HEK293 (cell line): ENCODE measurements around the gene NUBP1.

Experiments used
- CTCF ChIA-PET: fragments of 350-600 bp; formaldehyde crosslinking; extraction: SDS; loops from one replicate; lab custom pipeline; 2021; ENCODE audit warnings: antibody characterized with exemption; lab: Yijun Ruan, JAX
- POLR2A ChIA-PET: fragments of 300-600 bp; formaldehyde crosslinking; extraction: SDS; loops from one replicate; lab custom pipeline; 2020; ENCODE audit warnings: antibody characterized with exemption, inconsistent platforms; lab: Yijun Ruan, JAX
- H3K27ac ChIP-seq: fragments of 200-500 bp; sonication (Bioruptor generic); 2 replicates; pipeline ENCODE4 v1.5.1; 2014; ENCODE audit warnings: low read depth, low read length, control low read depth, inconsistent platforms; ENCODE audit errors: extremely low read depth
- H3K36me3 ChIP-seq, 2 experiments: fragments of 200-500 bp in 1 of 2; sonication (Bioruptor generic) in 1 of 2; 1 replicate in 1 of 2; 2 replicates in 1 of 2; pipeline ENCODE4 v1.5.1; 2014 to 2017; ENCODE audit warnings: inconsistent platforms in 2 of 2, low read length in 2 of 2; ENCODE audit not compliant: control insufficient read depth in 2 of 2, insufficient read depth in 1 of 2
- H3K4me1 ChIP-seq: fragments of 200-500 bp; sonication (Bioruptor generic); 2 replicates; pipeline ENCODE4 v1.5.1; 2014; ENCODE audit warnings: mild to moderate bottlenecking, low read length, inconsistent platforms; ENCODE audit not compliant: control insufficient read depth, insufficient read depth
- H3K4me3 ChIP-seq: 2 replicates; pipeline ENCODE4 v1.5.1; 2011; ENCODE audit warnings: low read depth, mild to moderate bottlenecking, control low read depth, low read length, moderate library complexity
- H3K9me3 ChIP-seq: fragments of 200-500 bp; sonication (Bioruptor generic); 2 replicates; pipeline ENCODE4 v1.5.1; 2014; ENCODE audit warnings: low read depth, low read length, inconsistent platforms; ENCODE audit not compliant: control insufficient read depth, insufficient read depth
- FEZF1 ChIP-seq: fragments of 450-650 bp; formaldehyde crosslinking; IDR thresholded peaks from 2 replicates; pipeline ENCODE4 v1.5.1; 2016; ENCODE audit warnings: missing biosample characterization, missing genetic modification characterization
- GLI4 ChIP-seq: fragments of 450-650 bp; formaldehyde crosslinking; IDR thresholded peaks from 2 replicates; pipeline ENCODE4 v1.5.1; 2016; ENCODE audit warnings: missing biosample characterization, missing genetic modification characterization
- KLF10 ChIP-seq: fragments of 450-650 bp; IDR thresholded peaks from 2 replicates; pipeline ENCODE4 v1.5.1; 2018; ENCODE audit warnings: missing biosample characterization, mild to moderate bottlenecking, missing genetic modification characterization
- KLF9 ChIP-seq: fragments of 450-650 bp; formaldehyde crosslinking; IDR thresholded peaks from 2 replicates; pipeline ENCODE4 v1.5.1; 2016; ENCODE audit warnings: missing biosample characterization, missing genetic modification characterization, low read depth
- REPIN1 ChIP-seq: fragments of 450-650 bp; formaldehyde crosslinking; IDR thresholded peaks from 2 replicates; pipeline ENCODE4 v1.5.1; 2017; ENCODE audit warnings: missing biosample characterization, missing genetic modification characterization, low read depth
- SALL2 ChIP-seq: fragments of 450-650 bp; formaldehyde crosslinking; IDR thresholded peaks from 2 replicates; pipeline ENCODE4 v1.5.0; 2017; ENCODE audit warnings: missing biosample characterization, mild to moderate bottlenecking, missing genetic modification characterization, borderline replicate concordance
- SETDB1 ChIP-seq: IDR thresholded peaks from one replicate; pipeline ENCODE4 v1.6.1; 2017; ENCODE audit warnings: mild to moderate bottlenecking, low read length, moderate library complexity, mixed read lengths; ENCODE audit not compliant: insufficient read length
- ZBTB7A ChIP-seq: fragments of 450-650 bp; formaldehyde crosslinking; IDR thresholded peaks from 2 replicates; pipeline ENCODE4 v1.5.1; 2016; ENCODE audit warnings: low read depth, missing biosample characterization, missing genetic modification characterization
- ZEB2 ChIP-seq: fragments of 450-650 bp; formaldehyde crosslinking; IDR thresholded peaks from 2 replicates; pipeline ENCODE4 v1.5.1; 2016; ENCODE audit warnings: missing biosample characterization, missing genetic modification characterization
- ZFP3 ChIP-seq: fragments of 450-650 bp; formaldehyde crosslinking; IDR thresholded peaks from 2 replicates; pipeline ENCODE4 v1.5.1; 2016; ENCODE audit warnings: low read depth, missing biosample characterization, missing genetic modification characterization
- ZNF114 ChIP-seq: fragments of 450-650 bp; formaldehyde crosslinking; IDR thresholded peaks from 2 replicates; pipeline ENCODE4 v1.5.0; 2017; ENCODE audit warnings: missing biosample characterization, missing genetic modification characterization
- ZNF138 ChIP-seq: fragments of 450-650 bp; formaldehyde crosslinking; IDR thresholded peaks from 2 replicates; pipeline ENCODE4 v1.5.1; 2016; ENCODE audit warnings: missing biosample characterization, missing genetic modification characterization, borderline replicate concordance
- ZNF16 ChIP-seq: fragments of 450-650 bp; formaldehyde crosslinking; IDR thresholded peaks from 2 replicates; pipeline ENCODE4 v1.5.1; 2016; ENCODE audit warnings: low read depth, missing biosample characterization, missing genetic modification characterization
- ZNF169 ChIP-seq: fragments of 450-650 bp; formaldehyde crosslinking; IDR thresholded peaks from 2 replicates; pipeline ENCODE4 v1.5.1; 2016; ENCODE audit warnings: missing biosample characterization, missing genetic modification characterization
- ZNF510 ChIP-seq: fragments of 450-650 bp; formaldehyde crosslinking; IDR thresholded peaks from 2 replicates; pipeline ENCODE4 v1.5.1; 2018; ENCODE audit warnings: mild to moderate bottlenecking, missing genetic modification characterization, missing biosample characterization; ENCODE audit not compliant: insufficient replicate concordance
- ZNF514 ChIP-seq: fragments of 450-650 bp; formaldehyde crosslinking; IDR thresholded peaks from 2 replicates; pipeline ENCODE4 v1.5.1; 2016; ENCODE audit warnings: missing biosample characterization, missing genetic modification characterization
- ZNF544 ChIP-seq: fragments of 450-650 bp; formaldehyde crosslinking; IDR thresholded peaks from 2 replicates; pipeline ENCODE4 v1.5.0; 2017; ENCODE audit warnings: missing biosample characterization, missing genetic modification characterization
- ZNF548 ChIP-seq: fragments of 450-650 bp; formaldehyde crosslinking; IDR thresholded peaks from 2 replicates; pipeline ENCODE4 v1.5.1; 2016; ENCODE audit warnings: missing biosample characterization, missing genetic modification characterization
- ZNF596 ChIP-seq: fragments of 450-650 bp; IDR thresholded peaks from 2 replicates; pipeline ENCODE4 v1.5.0; 2018; ENCODE audit warnings: missing biosample characterization, mild to moderate bottlenecking, missing genetic modification characterization, moderate library complexity
- ZNF670 ChIP-seq: fragments of 450-650 bp; formaldehyde crosslinking; IDR thresholded peaks from 2 replicates; pipeline ENCODE4 v1.5.1; 2016; ENCODE audit warnings: missing biosample characterization, missing genetic modification characterization, low read depth
- ZNF777 ChIP-seq: fragments of 450-650 bp; formaldehyde crosslinking; IDR thresholded peaks from 2 replicates; pipeline ENCODE4 v1.5.1; 2017; ENCODE audit warnings: missing biosample characterization, missing genetic modification characterization, borderline replicate concordance
- TF ChIP-seq, protein P1 (sequence below): fragments of 450-650 bp; formaldehyde crosslinking; IDR thresholded peaks from 2 replicates; pipeline ENCODE4 v1.5.1; 2016; ENCODE audit warnings: missing biosample characterization, missing genetic modification characterization, low read depth
- TF ChIP-seq, protein P2 (sequence below): fragments of 450-650 bp; formaldehyde crosslinking; IDR thresholded peaks from 2 replicates; pipeline ENCODE4 v1.5.1; 2016; ENCODE audit warnings: missing biosample characterization, missing genetic modification characterization
- TF ChIP-seq, protein P3 (sequence below): fragments of 450-650 bp; formaldehyde crosslinking; IDR thresholded peaks from 2 replicates; pipeline ENCODE4 v1.5.1; 2016; ENCODE audit warnings: missing biosample characterization, missing genetic modification characterization
- TF ChIP-seq, protein P4 (sequence below): fragments of 450-650 bp; formaldehyde crosslinking; IDR thresholded peaks from 2 replicates; pipeline ENCODE4 v1.5.1; 2016; ENCODE audit warnings: missing biosample characterization, missing genetic modification characterization

NUBP1 gene

DNA sequence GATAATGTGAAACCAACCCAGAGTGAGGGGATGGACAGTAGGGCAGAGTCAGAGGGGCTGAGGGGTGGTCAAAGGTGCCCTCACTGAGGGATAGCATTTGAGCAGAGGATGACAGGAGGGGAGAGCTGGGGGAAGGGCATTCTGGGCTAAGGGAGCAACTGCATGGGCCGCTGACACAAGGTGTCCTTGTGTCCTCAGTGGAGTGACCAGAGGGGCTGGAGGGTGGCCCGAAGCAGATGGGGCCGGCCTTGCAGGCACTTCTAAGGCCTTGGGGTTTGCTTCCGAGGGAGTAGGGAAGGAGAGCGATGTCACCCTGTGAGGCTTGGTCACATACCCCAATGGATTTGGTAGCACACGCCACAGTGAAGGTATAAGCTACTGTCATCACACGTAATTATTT lies 10.0 kb downstream of the NUBP1 start (continued):
- no peak for TF ChIP-seq KLF9 (tag by site-specific recombination)
- TF ChIP-seq GLI4 (tag by site-specific recombination), result no peak
- TF ChIP-seq, protein P1, sequence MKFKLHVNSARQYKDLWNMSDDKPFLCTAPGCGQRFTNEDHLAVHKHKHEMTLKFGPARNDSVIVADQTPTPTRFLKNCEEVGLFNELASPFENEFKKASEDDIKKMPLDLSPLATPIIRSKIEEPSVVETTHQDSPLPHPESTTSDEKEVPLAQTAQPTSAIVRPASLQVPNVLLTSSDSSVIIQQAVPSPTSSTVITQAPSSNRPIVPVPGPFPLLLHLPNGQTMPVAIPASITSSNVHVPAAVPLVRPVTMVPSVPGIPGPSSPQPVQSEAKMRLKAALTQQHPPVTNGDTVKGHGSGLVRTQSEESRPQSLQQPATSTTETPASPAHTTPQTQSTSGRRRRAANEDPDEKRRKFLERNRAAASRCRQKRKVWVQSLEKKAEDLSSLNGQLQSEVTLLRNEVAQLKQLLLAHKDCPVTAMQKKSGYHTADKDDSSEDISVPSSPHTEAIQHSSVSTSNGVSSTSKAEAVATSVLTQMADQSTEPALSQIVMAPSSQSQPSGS (tag by site-specific recombination), result no peak
- TF ChIP-seq ZFP3 (tag by site-specific recombination), result no peak
- no peak for TF ChIP-seq ZNF16 (tag by site-specific recombination)
- TF ChIP-seq ZNF777, result no peak
- no peak for TF ChIP-seq ZNF544
- TF ChIP-seq, protein P2, sequence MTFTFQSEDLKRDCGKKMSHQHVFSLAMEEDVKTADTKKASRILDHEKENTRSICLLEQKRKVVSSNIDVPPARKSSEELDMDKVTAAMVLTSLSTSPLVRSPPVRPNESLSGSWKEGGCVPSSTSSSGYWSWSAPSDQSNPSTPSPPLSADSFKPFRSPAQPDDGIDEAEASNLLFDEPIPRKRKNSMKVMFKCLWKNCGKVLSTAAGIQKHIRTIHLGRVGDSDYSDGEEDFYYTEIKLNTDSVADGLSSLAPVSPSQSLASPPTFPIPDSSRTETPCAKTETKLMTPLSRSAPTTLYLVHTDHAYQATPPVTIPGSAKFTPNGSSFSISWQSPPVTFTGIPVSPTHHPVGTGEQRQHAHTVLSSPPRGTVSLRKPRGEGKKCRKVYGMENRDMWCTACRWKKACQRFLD, result no peak

DNA sequence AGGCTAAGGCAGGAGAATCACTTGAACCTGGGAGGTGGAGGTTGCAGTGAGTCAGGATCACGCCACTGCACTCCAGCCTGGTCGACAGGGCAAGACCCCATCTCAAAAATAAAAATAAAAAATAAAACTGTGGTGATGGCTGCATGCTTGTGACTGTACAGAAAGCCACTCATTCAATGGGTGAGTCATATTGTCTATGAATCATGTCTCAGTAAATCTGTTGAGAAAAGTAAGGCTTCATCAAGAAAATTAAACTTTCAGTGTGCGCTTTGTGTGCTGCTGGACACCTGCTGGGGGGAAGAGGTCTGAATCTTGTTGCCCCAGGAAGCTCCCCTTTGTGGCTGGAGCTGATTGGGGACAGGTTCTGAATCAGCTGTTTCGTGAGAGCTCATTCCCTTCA lies 11.3 kb downstream of the NUBP1 start:
- Histone ChIP-seq H3K27ac (no peak overlapping the region), H3K4me3 (no peak overlapping the region), H3K36me3 (peaks cover 4 to 64% of the 10 kb centered on the region in 2 experiments; a peak in 2 of 3 replicates), H3K4me1 (no peaks in the 10 kb centered on the region), H3K9me3 (no peaks in the 10 kb centered on the region)
- POLR2A ChIA-PET, result interaction anchor here (1.0 kb wide), 1 partner anchor 11 kb away, joined by 4 read pairs; the partner anchor contains the start of gene NUBP1
- TF ChIP-seq, protein P3, sequence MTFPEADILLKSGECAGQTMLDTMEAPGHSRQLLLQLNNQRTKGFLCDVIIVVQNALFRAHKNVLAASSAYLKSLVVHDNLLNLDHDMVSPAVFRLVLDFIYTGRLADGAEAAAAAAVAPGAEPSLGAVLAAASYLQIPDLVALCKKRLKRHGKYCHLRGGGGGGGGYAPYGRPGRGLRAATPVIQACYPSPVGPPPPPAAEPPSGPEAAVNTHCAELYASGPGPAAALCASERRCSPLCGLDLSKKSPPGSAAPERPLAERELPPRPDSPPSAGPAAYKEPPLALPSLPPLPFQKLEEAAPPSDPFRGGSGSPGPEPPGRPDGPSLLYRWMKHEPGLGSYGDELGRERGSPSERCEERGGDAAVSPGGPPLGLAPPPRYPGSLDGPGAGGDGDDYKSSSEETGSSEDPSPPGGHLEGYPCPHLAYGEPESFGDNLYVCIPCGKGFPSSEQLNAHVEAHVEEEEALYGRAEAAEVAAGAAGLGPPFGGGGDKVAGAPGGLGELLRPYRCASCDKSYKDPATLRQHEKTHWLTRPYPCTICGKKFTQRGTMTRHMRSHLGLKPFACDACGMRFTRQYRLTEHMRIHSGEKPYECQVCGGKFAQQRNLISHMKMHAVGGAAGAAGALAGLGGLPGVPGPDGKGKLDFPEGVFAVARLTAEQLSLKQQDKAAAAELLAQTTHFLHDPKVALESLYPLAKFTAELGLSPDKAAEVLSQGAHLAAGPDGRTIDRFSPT (tag by site-specific recombination), result 0 out of 2 replicates have a peak, but pooled peaks have one; percentile 20
- no peak for TF ChIP-seq ZNF670 (tag by site-specific recombination)
- TF ChIP-seq KLF10 (tag by site-specific recombination), result no peak
- no peak for TF ChIP-seq ZNF548 (tag by site-specific recombination)
- CTCF ChIA-PET, result interaction anchor here (0.5 to 1.4 kb wide), 2 partner anchors 88 to 234 kb away, joined by 3 read pairs; no protein-coding TSS in a partner anchor

DNA sequence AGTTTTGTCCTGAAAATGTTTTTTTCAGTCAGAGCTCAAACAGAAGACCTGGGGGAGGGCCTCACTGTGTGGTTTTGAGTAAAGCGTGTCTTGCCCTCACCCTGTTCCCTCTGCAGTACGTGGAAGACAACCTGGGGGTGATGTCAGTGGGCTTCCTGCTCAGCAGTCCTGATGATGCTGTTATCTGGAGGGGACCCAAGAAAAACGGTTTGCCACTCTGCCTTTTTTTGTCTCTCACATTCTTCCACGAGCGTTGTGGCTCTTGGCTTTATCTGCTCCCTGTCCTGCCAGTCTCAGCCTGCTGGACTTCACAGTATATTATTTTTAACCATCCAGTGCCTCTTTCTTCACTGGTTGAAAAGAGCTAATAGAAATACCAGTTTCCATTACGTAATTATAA lies 12.9 kb downstream of the NUBP1 start:
- TF ChIP-seq ZNF114 (tag by site-specific recombination), result no peak
- TF ChIP-seq ZNF596 (tag by site-specific recombination), result no peak
- TF ChIP-seq ZBTB7A (tag by site-specific recombination), result no peak
- peak; percentile 69 for TF ChIP-seq FEZF1 (tag by site-specific recombination)
- H3K9me3 ChIP-seq, result no peaks in the 10 kb centered on the region
- peaks cover 8 to 69% of the 10 kb centered on the region in 2 experiments; a peak in 2 of 3 replicates for H3K36me3 ChIP-seq
- H3K27ac ChIP-seq, result no peak overlapping the region
- ChIA-PET POLR2A (no interaction called here), CTCF (interaction anchor here (0.6 to 0.9 kb wide), 2 partner anchors 239 to 241 kb away, joined by 3 to 8 read pairs; no protein-coding TSS in a partner anchor)
- no peaks in the 10 kb centered on the region for H3K4me1 ChIP-seq
- H3K4me3 ChIP-seq, result no peak overlapping the region

DNA sequence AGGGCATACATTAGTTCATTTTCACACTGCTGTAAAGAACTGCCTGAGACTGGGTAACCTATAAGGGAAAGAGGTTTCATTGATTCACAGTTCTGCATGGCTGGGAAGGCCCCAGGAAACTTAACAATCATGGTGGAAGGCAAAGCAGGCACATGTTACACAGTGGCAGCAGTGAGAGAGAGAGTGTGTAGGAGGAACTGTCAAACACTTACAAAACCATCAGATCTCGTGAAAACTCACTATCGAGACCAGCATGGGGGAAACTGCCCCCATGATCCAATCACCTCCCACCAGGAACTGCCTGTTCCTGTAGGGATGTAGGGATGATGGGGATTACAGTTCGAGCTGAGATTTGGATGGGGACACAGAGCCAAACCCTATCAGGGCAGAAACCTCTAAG lies 17.2 kb downstream of the NUBP1 start:
- POLR2A ChIA-PET, result no interaction called here
- CTCF ChIA-PET, result interaction anchor here (0.6 to 0.7 kb wide), 2 partner anchors 19 to 158 kb away, joined by 3 to 4 read pairs; no protein-coding TSS in a partner anchor
- peaks cover 8 to 88% of the 10 kb centered on the region in 2 experiments; a peak in 2 of 3 replicates for H3K36me3 ChIP-seq
- H3K4me3 ChIP-seq, result no peak overlapping the region
- H3K27ac ChIP-seq, result no peak overlapping the region
- H3K9me3 ChIP-seq, result no peaks in the 10 kb centered on the region
- H3K4me1 ChIP-seq, result no peaks in the 10 kb centered on the region
- TF ChIP-seq SETDB1 (no peak), ZNF138 (tag by site-specific recombination) (no peak), ZNF169 (tag by site-specific recombination) (no peak), SALL2 (tag by site-specific recombination) (no peak), FEZF1 (tag by site-specific recombination) (no peak), ZEB2 (no peak), REPIN1 (no peak), ZNF514 (no peak), ZNF510 (tag by site-specific recombination) (no peak)
- TF ChIP-seq, protein P4, sequence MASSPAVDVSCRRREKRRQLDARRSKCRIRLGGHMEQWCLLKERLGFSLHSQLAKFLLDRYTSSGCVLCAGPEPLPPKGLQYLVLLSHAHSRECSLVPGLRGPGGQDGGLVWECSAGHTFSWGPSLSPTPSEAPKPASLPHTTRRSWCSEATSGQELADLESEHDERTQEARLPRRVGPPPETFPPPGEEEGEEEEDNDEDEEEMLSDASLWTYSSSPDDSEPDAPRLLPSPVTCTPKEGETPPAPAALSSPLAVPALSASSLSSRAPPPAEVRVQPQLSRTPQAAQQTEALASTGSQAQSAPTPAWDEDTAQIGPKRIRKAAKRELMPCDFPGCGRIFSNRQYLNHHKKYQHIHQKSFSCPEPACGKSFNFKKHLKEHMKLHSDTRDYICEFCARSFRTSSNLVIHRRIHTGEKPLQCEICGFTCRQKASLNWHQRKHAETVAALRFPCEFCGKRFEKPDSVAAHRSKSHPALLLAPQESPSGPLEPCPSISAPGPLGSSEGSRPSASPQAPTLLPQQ (tag by site-specific recombination), result no peak
